HG02852 (cell line): ENCODE data around the gene ME2.
"Not testable (repeated sequence)": the region's sequence is repeated elsewhere in the genome, so short reads cannot be mapped to it uniquely, and the experiment has no call there.

ENCODE experiments used
- ATAC-seq: cut with Tn5 transposase; IDR thresholded peaks from one replicate; pipeline ENCODE4 v1.9.1; 2021; ENCODE audit warnings: mild to moderate bottlenecking, moderate library complexity; ENCODE audit not compliant: unreplicated experiment

Gene ME2

GRCh38 chr18:50878345-50879301 lies at the start of gene ME2:
TSS of gene ME2 (plus strand) at chr18:50879118. CDS start at chr18:50895821, 16,703 bp downstream.
- ATAC-seq = peak; percentile 92

DNA sequence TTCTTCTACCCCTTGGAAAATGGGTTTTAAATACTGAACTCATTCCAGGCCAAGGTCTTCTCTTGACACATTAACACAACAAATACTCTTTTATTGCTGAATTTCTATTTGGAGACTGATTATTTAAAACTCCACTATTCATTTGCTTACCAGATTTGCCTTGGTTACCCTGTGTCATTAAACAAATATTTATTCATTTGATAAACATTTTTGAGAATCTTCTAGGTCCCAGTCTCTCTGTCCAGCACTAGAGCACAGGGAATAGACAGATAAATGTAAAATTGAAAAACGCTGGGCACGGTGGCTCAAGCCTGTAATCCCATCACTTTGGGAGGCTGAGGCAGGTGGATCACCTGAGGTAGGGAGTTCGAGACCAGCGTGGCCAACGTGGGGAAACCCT lies 49.3 kb upstream of the ME2 start:
- no peak for ATAC-seq

GRCh38 chr18:50830544-50830943 lies 48.4 kb upstream of the ME2 start:
- peak; percentile 67 for ATAC-seq

- ATAC-seq = peak; percentile 81
Measured at GRCh38 chr18:50832754-50833153, 46.2 kb upstream of the ME2 start.

DNA sequence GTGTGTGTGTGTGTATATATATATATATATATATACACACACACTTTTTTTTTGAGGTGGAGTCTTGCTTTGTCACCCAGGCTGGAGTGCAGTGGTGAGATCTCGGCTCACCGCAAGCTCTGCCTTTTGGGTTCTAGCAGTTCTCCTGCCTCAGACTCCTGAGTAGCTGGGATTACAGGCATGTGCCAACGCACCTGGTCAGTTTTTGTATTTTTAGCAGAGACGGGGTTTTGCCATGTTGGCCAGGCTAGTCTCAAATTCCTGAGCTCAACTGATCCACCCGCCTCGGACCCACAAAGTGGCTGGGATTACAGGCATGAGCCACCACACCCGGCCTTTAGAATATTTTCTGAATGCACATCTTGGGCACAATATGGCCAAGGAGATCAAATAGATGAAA lies 45.4 kb upstream of the ME2 start:
- ATAC-seq = not testable (repeated sequence)

DNA sequence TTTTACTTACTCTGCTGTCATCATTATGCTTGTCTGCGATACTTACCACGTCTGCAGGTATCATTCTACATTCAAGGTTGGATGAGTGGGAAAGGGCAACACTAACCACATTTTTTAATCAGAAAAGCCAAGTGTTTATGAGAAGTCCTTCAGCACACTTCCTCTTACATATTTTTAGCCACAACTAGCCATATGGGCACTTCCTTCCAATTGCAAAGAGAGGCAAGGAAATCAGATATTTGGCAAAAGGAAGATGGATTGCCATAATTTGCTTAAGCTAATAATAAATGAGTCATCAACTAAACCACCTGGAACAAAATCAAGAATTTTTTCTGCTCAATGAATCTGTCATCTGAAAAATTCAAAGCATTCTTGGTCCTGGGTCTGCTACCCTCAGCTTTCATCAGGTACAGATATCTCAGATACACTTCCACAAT lies 42.4 kb upstream of the ME2 start:
- peak; percentile 39 for ATAC-seq

- ATAC-seq = no peak
Measured at GRCh38 chr18:50839341-50839740, 39.6 kb upstream of the ME2 start.

GRCh38 chr18:50839996-50840395 lies 38.9 kb upstream of the ME2 start:
- no peak for ATAC-seq

GRCh38 chr18:50842846-50843245 lies 36.1 kb upstream of the ME2 start:
- ATAC-seq = no peak

DNA sequence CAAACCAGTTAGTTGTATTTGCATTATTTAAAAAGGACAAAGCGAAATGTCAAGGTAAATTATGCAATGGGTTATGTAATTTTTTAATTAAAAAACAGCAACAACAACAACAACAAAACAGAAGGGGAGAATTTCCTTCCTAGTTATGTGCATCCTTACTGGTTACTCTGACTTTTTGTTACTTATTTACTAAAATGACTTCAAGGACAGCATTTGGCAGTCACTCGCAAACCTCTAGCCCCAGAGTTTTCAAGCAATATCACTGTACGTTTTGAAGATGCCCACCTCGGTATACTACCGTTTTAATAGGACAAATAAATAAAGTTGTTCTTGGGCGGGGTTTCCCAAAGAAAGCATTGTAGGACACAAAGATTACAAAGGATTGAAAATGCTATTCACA lies 34.4 kb upstream of the ME2 start:
- ATAC-seq = no peak

DNA sequence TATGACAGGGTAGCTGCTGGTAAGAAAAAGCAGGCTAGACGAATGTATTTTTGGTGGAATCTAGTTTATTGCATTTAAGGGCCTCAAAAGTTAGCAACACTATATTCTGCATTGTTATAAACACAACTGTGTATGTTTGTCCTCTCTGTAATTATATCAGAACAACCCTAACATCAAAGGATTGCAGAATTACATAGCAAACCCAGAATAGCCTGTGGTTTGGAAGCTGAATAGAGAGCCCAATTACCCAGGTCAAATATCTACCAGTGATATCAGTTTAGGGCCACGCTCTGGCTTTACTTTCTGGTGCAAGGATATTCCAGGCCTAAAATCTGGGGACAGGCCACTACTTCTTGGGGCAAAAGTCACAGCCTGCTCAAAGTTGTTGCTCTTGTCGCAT lies 34.0 kb upstream of the ME2 start:
- ATAC-seq = no peak

DNA sequence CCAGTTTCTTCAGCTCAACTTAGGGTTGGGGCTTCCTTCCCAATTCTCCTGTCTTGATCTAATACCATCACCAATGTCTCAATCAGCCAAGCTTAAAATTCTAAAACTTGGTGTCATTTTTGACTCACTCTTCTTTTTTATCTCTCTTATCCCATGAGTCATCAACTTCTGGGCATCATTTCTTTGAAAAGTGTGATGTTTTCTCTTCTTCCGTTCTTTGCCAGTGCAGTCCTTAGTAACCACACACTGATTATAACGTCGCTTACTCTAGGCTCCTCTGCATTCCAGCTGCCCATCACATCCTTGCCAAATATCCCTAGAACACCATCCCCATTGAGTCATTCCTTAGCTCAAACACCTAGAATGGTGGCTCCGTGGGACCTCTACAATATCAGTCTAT lies 31.7 kb upstream of the ME2 start:
- ATAC-seq = no peak

DNA sequence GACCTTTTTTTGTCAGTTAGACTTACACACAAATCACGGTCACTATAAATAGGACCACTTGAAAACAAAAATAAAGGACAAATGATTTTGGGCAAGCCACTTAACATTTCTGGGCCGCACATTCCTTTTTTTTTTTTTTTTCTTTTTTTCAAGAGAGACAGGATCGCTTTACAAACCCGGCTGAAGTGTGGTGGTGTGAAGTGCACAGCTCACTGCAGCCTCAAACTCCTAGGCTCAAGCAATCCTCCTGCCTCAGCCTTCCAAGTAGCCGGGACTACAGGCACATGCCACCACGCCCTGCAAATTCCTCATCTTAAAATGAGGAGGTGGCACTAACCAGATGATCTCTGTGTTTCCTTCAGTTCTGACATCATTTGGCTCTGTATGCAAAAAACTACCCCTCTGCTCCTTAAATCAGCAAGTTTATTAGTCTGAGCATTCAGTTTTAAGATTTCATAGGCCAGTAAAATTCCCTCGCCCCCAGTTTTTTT lies 30.8 kb upstream of the ME2 start:
- no peak for ATAC-seq

DNA sequence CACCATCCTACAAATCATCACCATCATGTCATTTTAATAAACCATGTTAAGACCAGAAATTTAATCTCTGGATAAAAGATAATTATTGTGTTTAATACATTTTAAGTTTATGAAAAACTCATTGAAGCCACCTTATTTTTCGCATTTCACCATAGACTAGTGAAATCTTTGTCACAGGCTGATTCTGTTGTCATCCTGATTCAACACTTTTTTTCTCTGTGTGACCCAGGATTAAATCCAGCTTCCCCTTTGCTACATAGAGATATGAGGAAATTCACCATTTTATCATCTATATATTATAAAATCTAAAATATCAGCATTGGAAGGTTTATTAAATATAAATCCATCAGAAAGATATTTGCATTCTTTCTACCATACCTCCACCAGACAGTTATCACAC lies 29.9 kb upstream of the ME2 start:
- no peak for ATAC-seq

DNA sequence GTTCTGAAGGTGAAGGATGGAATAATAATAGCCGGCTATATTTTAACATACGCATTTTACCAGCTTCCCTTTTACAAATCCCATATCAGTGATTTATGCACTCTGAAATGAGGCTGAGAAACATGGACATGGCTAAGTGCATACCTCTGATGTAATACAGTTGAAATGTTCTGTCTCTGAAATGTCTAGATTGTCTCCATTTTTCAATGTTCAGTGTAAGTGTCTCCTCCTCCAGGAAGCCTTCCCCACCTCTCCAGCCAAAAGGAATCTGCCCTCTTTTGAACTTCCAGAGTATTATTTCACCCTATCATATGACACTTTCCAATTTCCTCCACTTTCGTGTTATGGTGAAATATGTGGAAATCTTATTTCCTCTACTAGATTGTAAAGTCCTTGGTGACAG lies 29.5 kb upstream of the ME2 start:
- ATAC-seq = no peak

DNA sequence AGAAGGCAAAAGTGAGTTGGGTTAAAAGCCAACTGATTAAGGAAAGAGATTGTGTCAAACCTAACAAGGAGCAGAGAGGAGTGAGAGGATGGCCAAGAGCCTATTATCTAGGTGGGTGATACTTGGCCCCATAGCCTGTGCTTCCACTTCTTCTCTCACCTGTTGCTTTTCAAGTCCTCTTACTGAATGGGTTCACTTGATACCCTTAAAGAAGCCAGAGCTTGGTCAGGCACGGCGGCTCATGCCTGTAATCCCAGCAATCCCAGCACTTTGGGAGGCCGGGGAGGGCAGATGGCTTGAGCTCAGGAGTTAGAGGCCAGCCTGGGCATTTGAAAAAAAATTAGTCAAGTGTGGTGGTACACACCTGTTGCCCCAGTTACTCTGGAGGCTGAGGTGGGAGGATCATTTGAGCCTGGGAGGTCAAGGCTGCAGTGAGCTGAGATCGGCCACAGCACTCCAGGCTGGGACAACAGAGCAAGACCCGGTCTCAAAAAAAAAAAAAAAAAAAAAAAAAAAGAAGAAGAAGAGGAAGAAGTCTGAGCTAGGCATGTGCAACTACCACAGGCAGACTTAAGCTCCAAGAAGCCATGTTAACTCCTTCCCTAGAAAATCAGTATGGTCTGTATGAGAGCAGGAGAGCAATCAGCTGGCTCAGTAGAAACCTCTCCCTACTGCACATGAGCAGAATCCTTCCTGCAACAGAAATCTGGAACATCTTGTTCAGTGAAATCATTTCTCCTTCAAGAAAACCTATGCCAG lies 28.4 kb upstream of the ME2 start:
- no peak for ATAC-seq

- no peak for ATAC-seq
Measured at GRCh38 chr18:50853863-50854271, 25.1 kb upstream of the ME2 start.

DNA sequence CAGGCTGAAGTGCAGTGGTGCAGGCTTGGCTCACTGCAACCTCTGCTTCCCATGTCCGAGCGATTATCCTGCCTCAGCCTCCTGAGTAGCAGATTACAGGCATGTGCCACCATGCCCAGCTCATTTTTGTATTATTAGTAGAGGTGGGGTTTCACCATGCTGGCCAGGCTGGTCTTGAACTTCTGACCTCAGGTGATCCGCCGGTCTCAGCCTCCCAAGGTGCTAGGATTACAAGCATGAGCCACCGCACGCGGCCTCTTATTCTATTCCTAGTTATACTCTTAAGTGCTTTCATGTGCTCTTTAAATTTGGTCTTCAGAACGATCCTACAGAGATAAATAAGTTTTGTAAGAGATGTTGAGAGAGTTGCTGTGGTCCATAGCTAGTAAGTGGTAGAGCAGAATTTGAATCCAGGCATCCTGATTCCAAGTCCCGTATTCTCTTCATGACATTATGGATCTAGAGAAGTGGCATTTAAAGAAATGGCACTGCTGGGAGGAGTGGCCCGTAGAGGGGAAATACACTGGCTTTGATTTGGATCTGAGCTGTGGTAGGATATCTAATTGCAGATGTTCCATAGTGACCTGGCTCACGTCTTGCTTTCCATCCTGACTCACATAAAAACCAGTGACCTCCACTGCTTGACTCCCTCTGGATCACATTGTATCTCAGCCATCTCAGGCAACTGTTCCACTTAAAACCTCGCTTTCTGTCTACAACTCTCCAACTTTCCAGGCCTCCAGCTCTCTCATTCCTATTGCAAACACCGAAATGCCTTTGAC lies 22.8 kb upstream of the ME2 start:
- ATAC-seq = no peak

DNA sequence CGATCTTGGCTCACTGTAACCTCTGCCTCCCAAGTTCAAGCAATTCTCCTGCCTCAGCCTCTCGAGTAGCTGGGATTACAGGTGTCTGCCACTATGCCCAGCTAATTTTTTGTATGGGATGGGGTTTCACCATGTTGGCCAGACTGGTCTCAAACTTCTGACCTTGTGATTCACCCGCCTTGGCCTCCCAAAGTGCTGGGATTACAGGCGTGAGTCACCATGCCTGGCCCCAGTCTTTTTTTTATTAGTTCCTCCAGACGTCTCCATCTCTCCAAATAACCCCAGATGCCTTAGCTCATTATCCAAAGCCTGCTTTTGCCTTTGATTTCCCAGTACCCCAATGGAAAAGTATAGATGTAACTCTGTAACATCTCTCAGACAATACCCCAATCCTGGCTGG lies 21.8 kb upstream of the ME2 start:
- ATAC-seq = not testable (repeated sequence)

- no peak for ATAC-seq
Measured at GRCh38 chr18:50857694-50858093, 21.2 kb upstream of the ME2 start.
